NCI-H128 (cell line): ENCODE results near the gene OPRD1.
A peak's percentile ranks its signal among the peaks of the same experiment; 100 is the strongest.
"Not testable (repeated sequence)": the region's sequence is repeated elsewhere in the genome, so short reads cannot be mapped to it uniquely, and the experiment has no call there.

Experiments used
- DNase-seq: peaks from one replicate; lab custom pipeline; 2025; ENCODE audit not compliant: unreplicated experiment; lab: John Stamatoyannopoulos, UW

Gene OPRD1

GRCh38 chr1:28811766-28812668 lies at the start of gene OPRD1:
TSS of gene OPRD1 (plus strand) at chr1:28812170. CDS start at chr1:28812384, 214 bp downstream.
- no peak for DNase-seq

- no peak for DNase-seq
Observed at GRCh38 chr1:28766532-28767183, 45.3 kb upstream of the OPRD1 start.

- no peak for DNase-seq
Observed at GRCh38 chr1:28770601-28771165, 41.3 kb upstream of the OPRD1 start.

GRCh38 chr1:28771921-28772320 lies 40.0 kb upstream of the OPRD1 start:
- DNase-seq: not testable (repeated sequence)

- no peak for DNase-seq
Observed at GRCh38 chr1:28773105-28773504, 38.9 kb upstream of the OPRD1 start.

GRCh38 chr1:28775121-28775942 lies 36.6 kb upstream of the OPRD1 start:
- no peak for DNase-seq

GRCh38 chr1:28776341-28776740 lies 35.6 kb upstream of the OPRD1 start:
- no peak for DNase-seq

GRCh38 chr1:28778021-28778420 lies 33.9 kb upstream of the OPRD1 start:
- DNase-seq: no peak

- DNase-seq: no peak
Observed at GRCh38 chr1:28779751-28780408, 32.1 kb upstream of the OPRD1 start.

GRCh38 chr1:28781305-28781704 lies 30.7 kb upstream of the OPRD1 start:
- DNase-seq: no peak

- no peak for DNase-seq
Observed at GRCh38 chr1:28782011-28782410, 30.0 kb upstream of the OPRD1 start.

GRCh38 chr1:28783363-28783762 lies 28.6 kb upstream of the OPRD1 start:
- no peak for DNase-seq

- no peak for DNase-seq
Observed at GRCh38 chr1:28789412-28789811, 22.6 kb upstream of the OPRD1 start.

- no peak for DNase-seq
Observed at GRCh38 chr1:28789816-28790215, 22.2 kb upstream of the OPRD1 start.

GRCh38 chr1:28790377-28791035 lies 21.5 kb upstream of the OPRD1 start:
- no peak for DNase-seq

- DNase-seq: not testable (repeated sequence)
Observed at GRCh38 chr1:28791929-28792328, 20.0 kb upstream of the OPRD1 start.

- DNase-seq: peak; percentile 80
Observed at GRCh38 chr1:28792644-28793121, 19.3 kb upstream of the OPRD1 start.

- not testable (repeated sequence) for DNase-seq
Observed at GRCh38 chr1:28794582-28794981, 17.4 kb upstream of the OPRD1 start.

- no peak for DNase-seq
Observed at GRCh38 chr1:28796352-28797211, 15.4 kb upstream of the OPRD1 start.
